NCI-H524 (cell line): ENCODE measurements around the gene NOS3.

ENCODE experiments used
- DNase-seq, 2 experiments: peaks; one replicate each; lab custom pipeline; 2025; lab: John Stamatoyannopoulos, UW

Gene NOS3

GRCh38 chr7:150979713-150980390, 11.0 kb upstream of the NOS3 start:
- peak in 1 of 2 experiments; percentile 61 for DNase-seq

GRCh38 chr7:150980663-150981062, 10.2 kb upstream of the NOS3 start:
- peak; percentile 23 to 44 for DNase-seq

GRCh38 chr7:150981644-150982043, 9.2 kb upstream of the NOS3 start:
- peak; percentile 61 to 76 for DNase-seq

GRCh38 chr7:150982351-150982750, 8.5 kb upstream of the NOS3 start:
- no peak for DNase-seq

- DNase-seq = no peak
These were observed 6.9 kb upstream of the NOS3 start for GRCh38 chr7:150983893-150984368.

- DNase-seq = peak; percentile 38 to 76
These were observed 4.7 kb upstream of the NOS3 start for GRCh38 chr7:150986099-150986512.

- no peak for DNase-seq
These were observed 4.3 kb upstream of the NOS3 start for GRCh38 chr7:150986556-150986955.

GRCh38 chr7:150988230-150989226, 2.3 kb upstream of the NOS3 start:
- peak; percentile 84 to 86 for DNase-seq

GRCh38 chr7:150989456-150989855, 1.4 kb upstream of the NOS3 start:
- no peak for DNase-seq

- no peak for DNase-seq
These were observed 1.3 kb downstream of the NOS3 start for GRCh38 chr7:150992051-150992640.

GRCh38 chr7:150992833-150993302, 2.1 kb downstream of the NOS3 start:
- DNase-seq = peak; percentile 20 to 36

GRCh38 chr7:150993511-150993910, 2.7 kb downstream of the NOS3 start:
- no peak for DNase-seq

- DNase-seq = no peak
These were observed 3.5 kb downstream of the NOS3 start for GRCh38 chr7:150994141-150994837.

GRCh38 chr7:150994838-150995510, 4.2 kb downstream of the NOS3 start:
- peak in 1 of 2 experiments; percentile 56 for DNase-seq

- DNase-seq = no peak
These were observed 5.7 kb downstream of the NOS3 start for GRCh38 chr7:150996376-150997074.

- DNase-seq = no peak
These were observed 6.3 kb downstream of the NOS3 start for GRCh38 chr7:150997075-150997511.

- DNase-seq = no peak
These were observed 7.0 kb downstream of the NOS3 start for GRCh38 chr7:150997817-150998216.

- DNase-seq = no peak
These were observed 7.5 kb downstream of the NOS3 start for GRCh38 chr7:150998341-150998740.

GRCh38 chr7:150999001-150999400, 8.2 kb downstream of the NOS3 start:
- no peak for DNase-seq

- no peak for DNase-seq
These were observed 8.8 kb downstream of the NOS3 start for GRCh38 chr7:150999497-151000230.
